K562 (cell line): ENCODE measurements around the gene CLIP2. TPM values are rescaled to one million over a fixed set of nuclear protein-coding genes. Genes with fewer than 3 reads are reported as not detected.

Experiments
- CBX3 ChIP-seq, 2 experiments: IDR thresholded peaks; 1 replicate in 1 of 2; 2 replicates in 1 of 2; pipeline ENCODE4 v1.6.1; 2012; ENCODE audit warnings: inconsistent platforms in 2 of 2, low read length in 2 of 2, borderline replicate concordance in 1 of 2, control low read depth in 1 of 2
- E2F6 ChIP-seq, 2 experiments: IDR thresholded peaks; 2 replicates each; pipeline ENCODE4 v1.6.1; 2011; ENCODE audit warnings: borderline replicate concordance in 1 of 2, control low read depth in 1 of 2, low read depth in 1 of 2, low read length in 1 of 2, mild to moderate bottlenecking in 1 of 2, mixed read lengths in 1 of 2, moderate library complexity in 1 of 2; ENCODE audit not compliant: insufficient read depth in 1 of 2, insufficient read length in 1 of 2, poor library complexity in 1 of 2, severe bottlenecking in 1 of 2; ENCODE audit errors: extremely low read depth in 1 of 2
- ETV5 ChIP-seq: sonication (generic); formaldehyde crosslinking; IDR thresholded peaks from 2 replicates; pipeline ENCODE4 v1.4.0; 2020; ENCODE audit warnings: low read depth, mild to moderate bottlenecking, missing genetic modification reagents
- FOXA3 ChIP-seq, 2 experiments: fragments of 450-650 bp in 1 of 2; sonication (generic) in 1 of 2; formaldehyde crosslinking; IDR thresholded peaks in 1 of 2; conservative IDR thresholded peaks in 1 of 2; 2 replicates each; pipeline versions ENCODE4 v1.4.0 to v1.8.0; 2020 to 2022; ENCODE audit warnings: mild to moderate bottlenecking in 2 of 2, missing genetic modification reagents in 1 of 2
- GABPB1 ChIP-seq: sonication (generic); formaldehyde crosslinking; IDR thresholded peaks from 2 replicates; pipeline ENCODE4 v1.8.0; 2022; ENCODE audit warnings: mild to moderate bottlenecking, missing genetic modification reagents
- SOX6 ChIP-seq: fragments of 450-650 bp; IDR thresholded peaks from 2 replicates; pipeline ENCODE4 v1.6.1; 2014; ENCODE audit warnings: mild to moderate bottlenecking
- TARDBP ChIP-seq: fragments of 450-650 bp; IDR thresholded peaks from 2 replicates; pipeline ENCODE4 v1.6.1; 2016
- ZBED1 ChIP-seq: IDR thresholded peaks from 2 replicates; pipeline ENCODE4 v1.6.1; 2014
- ZBTB7A ChIP-seq: IDR thresholded peaks from 2 replicates; pipeline ENCODE4 v1.6.1; 2011; ENCODE audit warnings: low read depth, mild to moderate bottlenecking, low read length, moderate library complexity, borderline replicate concordance; ENCODE audit not compliant: control insufficient read depth
- polyA plus RNA-seq, 8 experiments: library from polyadenylated mRNA; depleted of rRNA in 4 of 8; stranded (reverse) in 5 of 8; unstranded in 3 of 8; fragments of >200 nt; fragmentation: Nextera tagmentation in 2 of 8; fragmentation: Illumina TruSeq in 1 of 8; extraction: Ambion mirVana in 2 of 8; extraction: Trizol in 1 of 8; gene quantifications; 2 replicates each; pipeline versions ENCODE4 v1.2.1 to v1.2.3, GENCODE V29; 2011 to 2014; ENCODE audit warnings: inconsistent platforms in 1 of 8, missing spikeins in 1 of 8
- total RNA-seq, 7 experiments: library from RNA; depleted of rRNA in 6 of 7; stranded (reverse); fragments of >200 nt in 6 of 7; fragmentation: Illumina TruSeq in 2 of 7; extraction: Trizol in 2 of 7; gene quantifications; 2 replicates each; pipeline versions ENCODE4 v1.2.1 to v1.2.3, GENCODE V29; 2011 to 2021; ENCODE audit warnings: low replicate concordance in 1 of 7

Gene CLIP2
- total and polyA plus RNA-seq, 9 of the 15 experiments (the other 6 are each of a cell fraction or from before 2014, with no cell fraction given): 0.07 to 5.4 (median 2.1) TPM

DNA sequence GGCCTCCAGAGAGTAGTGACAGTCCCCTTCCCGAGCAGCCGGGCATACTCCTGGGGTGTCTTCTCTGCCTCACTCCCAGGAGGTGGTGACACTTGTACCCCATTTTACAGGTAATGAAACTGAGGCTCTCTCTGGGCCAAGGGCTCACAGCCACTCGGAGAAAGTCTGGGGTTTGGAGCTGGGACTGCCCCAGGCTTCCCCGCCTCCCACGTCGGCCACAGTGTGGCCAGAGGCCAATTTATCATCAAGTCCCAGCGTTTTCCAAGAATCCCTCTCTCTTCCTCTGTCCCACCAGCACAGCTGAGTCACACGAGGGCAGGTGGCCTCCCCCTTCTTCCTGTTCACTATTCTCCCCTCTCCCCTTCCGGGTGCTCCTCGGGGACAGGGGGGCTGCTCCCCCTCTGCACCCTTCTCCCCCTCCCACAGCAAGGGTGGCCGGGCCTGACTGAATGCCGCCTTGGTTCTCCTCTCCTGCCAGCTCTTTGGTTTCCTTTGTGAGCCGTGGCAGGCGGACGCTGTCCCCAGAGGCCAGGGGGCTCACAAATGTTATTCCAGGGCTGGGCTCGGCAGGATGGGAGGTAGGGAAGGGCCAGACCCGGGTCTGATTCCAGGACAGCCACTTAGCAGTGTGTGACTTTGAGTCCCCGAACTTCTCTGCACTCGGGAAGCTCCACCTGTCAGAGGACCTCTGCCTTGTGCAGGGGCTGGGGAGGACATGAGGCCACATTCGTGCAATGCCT is 17.7 kb downstream of the CLIP2 start (continued):
- TF ChIP-seq ZBTB7A (peak; percentile 82; the same call in 1 of the 2 replicates), FOXA3 (CRISPR knock-in tag; conservative IDR thresholded peaks at IDR 0.05 in 1 of 2, IDR thresholded peaks at IDR 0.05 in 1 of 2) (peak in 1 of 2 experiments; percentile 79; a peak in 1 of 4 replicates), CBX3 (IDR thresholded peaks at IDR 0.05; ENCODE audit: borderline replicate concordance in 1 of 2, low read length in 2 of 2) (peak in 1 of 2 experiments; percentile 51; a peak in 1 of 3 replicates), ETV5 (CRISPR knock-in tag) (peak; percentile 90), TARDBP (peak; percentile 29; the same call in 1 of the 2 replicates), GABPB1 (CRISPR knock-in tag) (peak; percentile 19; the same call in 1 of the 2 replicates), SOX6 (peak; percentile 51; the same call in 1 of the 2 replicates), E2F6 (IDR thresholded peaks at IDR 0.05; ENCODE audit: borderline replicate concordance in 1 of 2, extremely low read depth in 1 of 2, insufficient read depth in 1 of 2, insufficient read length in 1 of 2, low read depth in 1 of 2, low read length in 1 of 2, poor library complexity in 1 of 2, severe bottlenecking in 1 of 2) (peak in 1 of 2 experiments; percentile 49), ZBED1 (no peak)
